Type B pancreatic cell (in vitro differentiated cells): ENCODE results near the gene RNF220. TPM values are rescaled to one million over a fixed set of nuclear protein-coding genes. Genes with fewer than 3 reads are reported as not detected.

Experiments used
- DNase-seq: peaks from one replicate; pipeline ENCODE4 v3.0.0; 2021; ENCODE audit warnings: mixed read lengths; ENCODE audit not compliant: unreplicated experiment; ENCODE audit errors: extremely low spot score
- H3K27ac Mint-ChIP-seq: 2 replicates; pipeline ENCODE4 v1.8.0; 2021; ENCODE audit warnings: mild to moderate bottlenecking, mixed read lengths
- H3K27me3 Mint-ChIP-seq: 2 replicates; pipeline ENCODE4 v1.8.0; 2021; ENCODE audit warnings: mixed read lengths
- H3K36me3 Mint-ChIP-seq: 2 replicates; pipeline ENCODE4 v1.8.0; 2021; ENCODE audit warnings: mixed read lengths
- H3K4me1 Mint-ChIP-seq: one replicate; pipeline ENCODE4 v1.8.0; 2021; ENCODE audit warnings: mixed read lengths; ENCODE audit not compliant: unreplicated experiment
- H3K4me3 Mint-ChIP-seq: 2 replicates; pipeline ENCODE4 v1.8.0; 2021; ENCODE audit warnings: mild to moderate bottlenecking, mixed read lengths
- H3K9me3 Mint-ChIP-seq: 2 replicates; pipeline ENCODE4 v1.8.0; 2021; ENCODE audit warnings: mixed read lengths
- total RNA-seq: library from RNA; stranded (reverse); gene quantifications from 2 replicates; pipeline ENCODE4 v1.2.1, GENCODE V29; 2021; ENCODE audit warnings: low replicate concordance
- TF ChIP-seq, protein P1 (sequence below): fragments of 200-600 bp; sonication (generic); conservative IDR thresholded peaks from 2 replicates; pipeline ENCODE4 v1.5.0; 2021; ENCODE audit warnings: antibody characterized with exemption, mild to moderate bottlenecking

RNF220 gene
- total RNA-seq, 1 donor from 2014 or later = 87.1 TPM

DNA sequence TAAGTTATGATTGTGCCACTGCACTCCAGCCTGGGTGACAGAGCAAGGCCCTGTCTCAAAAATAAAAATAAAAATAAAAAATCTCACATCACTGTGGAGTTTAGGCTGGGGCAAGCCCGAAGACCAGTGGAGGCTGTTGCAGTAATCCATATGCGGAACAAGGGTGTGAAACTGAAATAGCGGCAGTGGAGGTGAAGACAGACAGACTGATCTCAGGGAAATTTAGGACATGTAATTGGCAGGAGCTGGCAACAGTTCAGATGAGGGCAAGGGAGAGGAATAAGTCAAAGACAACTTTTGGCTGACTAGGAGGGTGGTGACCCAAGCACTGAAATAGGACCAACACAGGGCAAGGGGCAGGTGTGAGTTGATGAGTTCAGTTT lies 277.8 kb downstream of the RNF220 start:
- no peaks in the 10 kb centered on the region for H3K27me3 Mint-ChIP-seq
- no peaks in the 10 kb centered on the region for H3K9me3 Mint-ChIP-seq
- no peak for DNase-seq
- H3K4me3 Mint-ChIP-seq = no peak overlapping the region
- H3K4me1 Mint-ChIP-seq = peaks cover 10% of the 10 kb centered on the region
- peaks cover 12% of the 10 kb centered on the region for H3K36me3 Mint-ChIP-seq
- TF ChIP-seq, protein P1, sequence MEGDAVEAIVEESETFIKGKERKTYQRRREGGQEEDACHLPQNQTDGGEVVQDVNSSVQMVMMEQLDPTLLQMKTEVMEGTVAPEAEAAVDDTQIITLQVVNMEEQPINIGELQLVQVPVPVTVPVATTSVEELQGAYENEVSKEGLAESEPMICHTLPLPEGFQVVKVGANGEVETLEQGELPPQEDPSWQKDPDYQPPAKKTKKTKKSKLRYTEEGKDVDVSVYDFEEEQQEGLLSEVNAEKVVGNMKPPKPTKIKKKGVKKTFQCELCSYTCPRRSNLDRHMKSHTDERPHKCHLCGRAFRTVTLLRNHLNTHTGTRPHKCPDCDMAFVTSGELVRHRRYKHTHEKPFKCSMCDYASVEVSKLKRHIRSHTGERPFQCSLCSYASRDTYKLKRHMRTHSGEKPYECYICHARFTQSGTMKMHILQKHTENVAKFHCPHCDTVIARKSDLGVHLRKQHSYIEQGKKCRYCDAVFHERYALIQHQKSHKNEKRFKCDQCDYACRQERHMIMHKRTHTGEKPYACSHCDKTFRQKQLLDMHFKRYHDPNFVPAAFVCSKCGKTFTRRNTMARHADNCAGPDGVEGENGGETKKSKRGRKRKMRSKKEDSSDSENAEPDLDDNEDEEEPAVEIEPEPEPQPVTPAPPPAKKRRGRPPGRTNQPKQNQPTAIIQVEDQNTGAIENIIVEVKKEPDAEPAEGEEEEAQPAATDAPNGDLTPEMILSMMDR = no peak
- no peak overlapping the region for H3K27ac Mint-ChIP-seq

DNA sequence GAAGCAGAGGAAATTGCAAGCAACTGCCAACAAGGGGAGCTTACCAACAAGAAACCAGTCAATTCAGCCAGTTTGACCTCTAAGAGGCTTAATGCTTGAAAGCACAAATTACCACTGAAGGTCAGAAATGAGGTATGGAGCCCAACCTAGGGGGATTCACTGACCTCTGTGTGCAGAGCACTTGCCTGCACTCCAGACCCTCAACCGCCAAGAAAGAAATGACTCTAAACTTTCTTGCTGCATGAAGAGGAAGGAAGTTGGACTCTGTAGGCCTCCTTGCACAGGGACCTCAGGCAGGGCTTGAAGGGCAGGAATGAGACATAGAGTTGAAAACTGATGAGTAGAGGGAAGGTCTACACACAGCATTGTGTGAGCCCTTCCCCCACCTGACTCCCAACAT lies 279.5 kb downstream of the RNF220 start:
- Mint-ChIP-seq H3K27ac (no peak overlapping the region), H3K4me3 (no peak overlapping the region), H3K36me3 (peaks cover 12% of the 10 kb centered on the region), H3K9me3 (no peaks in the 10 kb centered on the region), H3K4me1 (peaks cover 10% of the 10 kb centered on the region), H3K27me3 (no peaks in the 10 kb centered on the region)
- DNase-seq = no peak
- TF ChIP-seq, protein P1 = no peak

DNA sequence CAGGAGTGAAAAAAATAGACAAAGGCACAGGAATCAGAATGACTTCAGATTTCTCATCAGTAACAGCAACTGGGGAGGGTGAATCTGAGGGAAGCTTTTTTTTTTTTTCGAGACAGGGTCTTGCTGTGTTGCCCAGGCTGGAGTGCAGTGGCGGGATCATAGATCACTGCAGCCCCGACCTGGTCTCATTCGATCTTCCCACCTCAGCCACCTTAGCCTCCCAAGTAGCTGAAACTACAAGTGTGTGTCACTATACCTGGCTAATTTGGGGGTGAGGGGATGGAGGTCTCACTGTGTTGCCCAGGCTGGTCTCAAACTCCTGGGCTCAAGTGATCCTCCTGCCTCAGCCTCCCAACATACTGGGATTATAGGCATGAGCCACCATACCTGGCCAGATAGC lies 280.2 kb downstream of the RNF220 start:
- no peak for DNase-seq
- Mint-ChIP-seq H3K27ac (no peak overlapping the region), H3K4me3 (no peak overlapping the region), H3K9me3 (no peaks in the 10 kb centered on the region), H3K36me3 (peaks cover 8% of the 10 kb centered on the region), H3K4me1 (peaks cover 10% of the 10 kb centered on the region), H3K27me3 (no peaks in the 10 kb centered on the region)
- TF ChIP-seq, protein P1 = no peak

DNA sequence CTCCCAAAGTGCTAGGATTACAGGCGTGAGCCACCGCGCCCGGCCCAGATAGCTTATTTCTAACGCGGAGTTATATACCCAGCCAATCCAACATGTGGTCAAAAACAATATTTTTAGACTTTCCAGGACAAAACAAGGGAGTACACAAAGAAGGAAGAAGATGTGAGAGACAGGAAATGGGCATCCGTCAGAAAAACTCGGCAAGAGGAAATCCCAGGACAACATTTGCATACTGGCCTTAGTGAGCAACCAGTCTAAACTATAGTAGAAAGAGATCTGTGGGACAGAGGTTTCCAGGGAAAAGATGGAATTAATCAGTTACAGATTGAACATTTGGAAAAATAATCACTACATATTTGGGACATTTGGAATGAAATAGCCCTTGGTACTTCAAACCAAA lies 280.8 kb downstream of the RNF220 start:
- Mint-ChIP-seq H3K36me3 (peaks cover 8% of the 10 kb centered on the region), H3K4me3 (no peak overlapping the region), H3K9me3 (no peaks in the 10 kb centered on the region), H3K27me3 (no peaks in the 10 kb centered on the region), H3K4me1 (peaks cover 10% of the 10 kb centered on the region), H3K27ac (no peak overlapping the region)
- DNase-seq = no peak
- TF ChIP-seq, protein P1 = no peak

DNA sequence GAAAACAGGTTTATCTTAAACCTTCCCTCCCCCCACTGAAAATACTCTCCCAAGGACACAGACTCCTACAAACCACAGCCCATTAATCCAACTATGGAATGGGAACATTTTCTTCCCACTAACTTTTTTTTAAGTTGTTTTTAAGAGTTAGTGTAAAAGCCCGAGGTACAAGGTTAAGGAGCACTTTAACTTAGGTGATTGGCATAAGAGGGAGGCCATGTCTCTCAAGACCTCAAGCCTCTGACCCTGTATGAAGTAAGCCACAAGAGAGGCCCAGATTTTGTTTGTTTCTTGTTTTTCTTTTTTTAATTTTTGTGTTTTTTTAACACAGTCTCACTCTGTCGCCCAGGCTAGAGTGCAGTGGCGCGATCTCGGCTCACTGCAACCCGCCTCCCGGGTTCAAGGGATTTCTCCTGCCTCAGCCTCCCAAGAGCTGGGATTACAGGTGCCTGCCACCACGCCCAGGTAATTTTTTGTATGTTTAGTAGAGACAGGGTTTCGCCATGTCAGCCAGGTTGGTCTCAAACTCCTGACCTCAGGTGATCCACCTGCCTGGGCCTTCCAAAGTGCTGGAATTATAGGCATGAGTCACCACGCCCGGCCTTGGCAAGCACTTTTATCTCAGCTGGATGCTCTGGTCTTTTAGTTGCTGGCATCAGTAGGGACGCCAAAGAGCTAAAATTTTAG lies 283.8 kb downstream of the RNF220 start:
- Mint-ChIP-seq H3K36me3 (peaks cover 5% of the 10 kb centered on the region), H3K4me3 (no peak overlapping the region), H3K9me3 (no peaks in the 10 kb centered on the region), H3K27ac (no peak overlapping the region), H3K4me1 (no peaks in the 10 kb centered on the region), H3K27me3 (no peaks in the 10 kb centered on the region)
- DNase-seq = no peak
- TF ChIP-seq, protein P1 = no peak

- TF ChIP-seq, protein P1 = no peak
- Mint-ChIP-seq H3K9me3 (no peaks in the 10 kb centered on the region), H3K27ac (no peak overlapping the region), H3K36me3 (peaks cover 5% of the 10 kb centered on the region), H3K27me3 (no peaks in the 10 kb centered on the region), H3K4me1 (no peaks in the 10 kb centered on the region), H3K4me3 (no peak overlapping the region)
- no peak for DNase-seq
These were observed 284.4 kb downstream of the RNF220 start for GRCh38 chr1:44689447-44689765.
